H9 (cell line): ENCODE measurements around the gene FRRS1. TPM values are rescaled to one million over a fixed set of nuclear protein-coding genes. Genes with fewer than 3 reads are reported as not detected.

ENCODE experiments used
- DNase-seq: peaks from one replicate; pipeline ENCODE4 v3.0.0-alpha.2; 2017
- H2AFZ ChIP-seq: one replicate; pipeline ENCODE4 v1.6.1; 2013; ENCODE audit warnings: mild to moderate bottlenecking, low read length, control low read depth, moderate library complexity
- H2AK5ac ChIP-seq: 2 replicates; pipeline ENCODE4 v1.6.1; 2013; ENCODE audit warnings: low read length, control low read depth, mixed read lengths; ENCODE audit not compliant: insufficient read length
- H2BK120ac ChIP-seq: one replicate; pipeline ENCODE4 v1.6.1; 2013; ENCODE audit warnings: low read depth, mild to moderate bottlenecking, low read length, control low read depth, inconsistent platforms; ENCODE audit not compliant: poor library complexity, severe bottlenecking
- H2BK12ac ChIP-seq: 2 replicates; pipeline ENCODE4 v1.6.1; 2013; ENCODE audit warnings: low read length, control low read depth, mixed read lengths, low read depth; ENCODE audit not compliant: insufficient read length
- H2BK15ac ChIP-seq: 2 replicates; pipeline ENCODE4 v1.6.1; 2013; ENCODE audit warnings: low read depth, low read length, control low read depth
- H2BK20ac ChIP-seq: one replicate; pipeline ENCODE4 v1.6.1; 2013; ENCODE audit warnings: low read depth, mild to moderate bottlenecking, low read length, control low read depth, inconsistent platforms; ENCODE audit not compliant: poor library complexity, severe bottlenecking
- H2BK5ac ChIP-seq: 2 replicates; pipeline ENCODE4 v1.6.1; 2013; ENCODE audit warnings: low read length, control low read depth, mixed read lengths; ENCODE audit not compliant: insufficient read length
- H3K14ac ChIP-seq: 2 replicates; pipeline ENCODE4 v1.6.1; 2013; ENCODE audit warnings: low read length, control low read depth; ENCODE audit not compliant: insufficient read depth
- H3K18ac ChIP-seq: 2 replicates; pipeline ENCODE4 v1.6.1; 2013; ENCODE audit warnings: low read depth, mild to moderate bottlenecking, mixed read lengths, low read length, control low read depth; ENCODE audit not compliant: insufficient read length
- H3K23ac ChIP-seq: 2 replicates; pipeline ENCODE4 v1.6.1; 2013; ENCODE audit warnings: low read length, control low read depth, mixed read lengths, low read depth; ENCODE audit not compliant: insufficient read length
- H3K23me2 ChIP-seq: 2 replicates; pipeline ENCODE4 v1.6.1; 2013; ENCODE audit warnings: low read depth, mild to moderate bottlenecking, mixed read lengths, low read length, control low read depth; ENCODE audit not compliant: insufficient read length, poor library complexity, severe bottlenecking
- H3K27ac ChIP-seq: 2 replicates; pipeline ENCODE4 v1.5.1; 2013; ENCODE audit warnings: low read length, control low read depth, mixed read lengths, low read depth; ENCODE audit not compliant: insufficient read length
- H3K27me3 ChIP-seq: 2 replicates; pipeline ENCODE4 v1.6.1; 2013; ENCODE audit warnings: low read length, control low read depth, inconsistent platforms; ENCODE audit not compliant: insufficient read depth
- H3K4ac ChIP-seq: 2 replicates; pipeline ENCODE4 v1.6.1; 2013; ENCODE audit warnings: low read depth, mild to moderate bottlenecking, control low read depth, inconsistent platforms, low read length, moderate library complexity
- H3K4me1 ChIP-seq: 2 replicates; pipeline ENCODE4 v1.6.1; 2013; ENCODE audit warnings: low read length, control low read depth, inconsistent platforms; ENCODE audit not compliant: insufficient read depth
- H3K4me2 ChIP-seq: 2 replicates; pipeline ENCODE4 v1.6.1; 2013; ENCODE audit warnings: low read length, control low read depth, mixed read lengths; ENCODE audit not compliant: insufficient read length, insufficient read depth
- H3K56ac ChIP-seq: 2 replicates; pipeline ENCODE4 v1.6.1; 2013; ENCODE audit warnings: low read depth, mild to moderate bottlenecking, mixed read lengths, low read length, control low read depth; ENCODE audit not compliant: insufficient read length
- H3K79me1 ChIP-seq: 2 replicates; pipeline ENCODE4 v1.6.1; 2013; ENCODE audit warnings: low read depth, mild to moderate bottlenecking, moderate library complexity, low read length, control low read depth, inconsistent platforms; ENCODE audit not compliant: insufficient read depth, poor library complexity, severe bottlenecking
- H3K79me2 ChIP-seq: 2 replicates; pipeline ENCODE4 v1.6.1; 2013; ENCODE audit warnings: low read length, control low read depth, inconsistent platforms; ENCODE audit not compliant: insufficient read depth
- H3K9ac ChIP-seq: 2 replicates; pipeline ENCODE4 v1.6.1; 2013; ENCODE audit warnings: low read length, control low read depth, mixed read lengths; ENCODE audit not compliant: insufficient read length; ENCODE audit errors: extremely low read depth
- H3K9me3 ChIP-seq: one replicate; pipeline ENCODE4 v1.6.1; 2013; ENCODE audit warnings: low read depth, low read length, inconsistent platforms; ENCODE audit not compliant: control insufficient read depth
- H3T11ph ChIP-seq: one replicate; pipeline ENCODE4 v1.6.1; 2013; ENCODE audit warnings: mild to moderate bottlenecking, low read length, control low read depth, inconsistent platforms
- H4K20me1 ChIP-seq: one replicate; pipeline ENCODE4 v1.6.1; 2013; ENCODE audit not compliant: control insufficient read depth, insufficient read length, insufficient read depth
- H4K5ac ChIP-seq: 2 replicates; pipeline ENCODE4 v1.6.1; 2013; ENCODE audit warnings: low read depth, mild to moderate bottlenecking, mixed read lengths, low read length, control low read depth; ENCODE audit not compliant: insufficient read length
- H4K8ac ChIP-seq: replicated peaks from 2 replicates; pipeline ENCODE4 v1.6.1; 2013; ENCODE audit warnings: low read length, control low read depth, mixed read lengths, low read depth; ENCODE audit not compliant: insufficient read length
- H4K91ac ChIP-seq: 2 replicates; pipeline ENCODE4 v1.6.1; 2013; ENCODE audit warnings: low read depth, mild to moderate bottlenecking, moderate library complexity, mixed read lengths, low read length, control low read depth; ENCODE audit not compliant: insufficient read length
- H3K27ac Mint-ChIP-seq, 3 experiments: 2 replicates in 2 of 3; 3 replicates in 1 of 3; pipeline ENCODE4 v1.8.0; 2020 to 2021; ENCODE audit warnings: mixed read lengths in 3 of 3, mild to moderate bottlenecking in 1 of 3, moderate library complexity in 1 of 3
- H3K27me3 Mint-ChIP-seq: 2 replicates; pipeline ENCODE4 v1.8.0; 2021; ENCODE audit warnings: low read depth, mild to moderate bottlenecking, moderate library complexity, mixed read lengths
- H3K36me3 Mint-ChIP-seq, 3 experiments: 2 replicates in 2 of 3; 3 replicates in 1 of 3; pipeline ENCODE4 v1.8.0; 2020 to 2021; ENCODE audit warnings: low read depth in 3 of 3, mixed read lengths in 3 of 3; ENCODE audit not compliant: insufficient read depth in 1 of 3
- H3K4me1 Mint-ChIP-seq, 2 experiments: 2 replicates each; pipeline ENCODE4 v1.8.0; 2020; ENCODE audit warnings: mixed read lengths in 2 of 2
- H3K4me3 Mint-ChIP-seq, 2 experiments: 2 replicates in 1 of 2; 3 replicates in 1 of 2; pipeline ENCODE4 v1.8.0; 2020 to 2021; ENCODE audit warnings: mild to moderate bottlenecking in 2 of 2, mixed read lengths in 2 of 2, moderate library complexity in 1 of 2
- H3K9me3 Mint-ChIP-seq, 2 experiments: 2 replicates in 1 of 2; 3 replicates in 1 of 2; pipeline ENCODE4 v1.8.0; 2020; ENCODE audit warnings: mild to moderate bottlenecking in 2 of 2, mixed read lengths in 2 of 2, moderate library complexity in 1 of 2
- CTCF ChIP-seq: fragments of 200-600 bp; sonication (generic); conservative IDR thresholded peaks from 3 replicates; pipeline ENCODE4 v1.8.0; 2021; ENCODE audit warnings: antibody characterized with exemption, mild to moderate bottlenecking
- WGBS: extraction: QIAGEN DNeasy Blood & Tissue Kit; methylation state at CpG from one replicate; pipeline ENCODE4 v1.1.7; 2013; ENCODE audit warnings: missing lambda C conversion rate, low lambda C conversion rate, mixed read lengths; ENCODE audit not compliant: insufficient read length; ENCODE audit errors: extremely low coverage; 5-methylcytosine and 5-hydroxymethylcytosine counted together
- total RNA-seq: library from RNA; stranded (reverse); gene quantifications from 2 replicates; pipeline ENCODE4 v1.2.1, GENCODE V29; 2021

FRRS1 gene
- total RNA-seq, 1 experiment from 2014 or later: 5.6 TPM

DNA sequence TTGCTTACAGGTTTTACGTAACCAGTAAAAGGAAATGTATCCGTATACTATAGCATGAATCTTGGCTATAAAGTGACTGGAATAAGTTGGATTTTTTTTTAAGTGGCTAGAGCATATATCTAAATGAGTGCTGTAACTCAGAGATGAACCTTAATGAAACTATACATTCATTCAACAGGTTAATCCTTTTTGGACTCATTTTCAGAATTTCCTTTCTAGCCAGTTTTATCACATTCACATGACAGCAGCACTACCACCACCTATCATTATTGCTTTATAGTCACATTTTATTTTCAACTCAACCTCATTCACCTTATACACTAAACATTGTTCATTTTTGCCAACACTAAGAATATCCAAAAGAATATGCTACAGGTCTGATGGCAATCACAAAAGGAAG lies 30.6 kb downstream of the FRRS1 start:
- Histone ChIP-seq H3K23me2 (no peaks in the 10 kb centered on the region), H3K27ac (no peak overlapping the region), H2BK12ac (no peak overlapping the region), H2BK20ac (no peak overlapping the region), H3K79me1 (no peaks in the 10 kb centered on the region), H2AK5ac (no peak overlapping the region), H3K9ac (no peak overlapping the region), H2AFZ (no peak overlapping the region), H3K27me3 (no peaks in the 10 kb centered on the region; the same call in 1 of the 2 replicates), H4K5ac (no peak overlapping the region), H3K23ac (no peak overlapping the region), H2BK15ac (no peak overlapping the region), H3T11ph (no peak overlapping the region), H3K9me3 (no peaks in the 10 kb centered on the region), H2BK120ac (no peak overlapping the region), H3K4ac (no peak overlapping the region), H4K8ac (no peak overlapping the region), H3K14ac (no peak overlapping the region), H3K18ac (no peak overlapping the region), H3K4me1 (no peaks in the 10 kb centered on the region; the same call in 1 of the 2 replicates), H2BK5ac (no peak overlapping the region), H3K56ac (no peak overlapping the region), H3K79me2 (no peaks in the 10 kb centered on the region), H4K20me1 (no peaks in the 10 kb centered on the region), H4K91ac (no peak overlapping the region), H3K4me2 (no peak overlapping the region)
- no peaks in the 10 kb centered on the region for H3K27me3 Mint-ChIP-seq
- no CpG with 5 or more reads among the region's 2 CpGs for WGBS
- H3K4me3 Mint-ChIP-seq: no peak overlapping the region
- H3K36me3 Mint-ChIP-seq: no peaks in the 10 kb centered on the region; a peak in 1 of 7 replicates
- H3K9me3 Mint-ChIP-seq: no peaks in the 10 kb centered on the region
- no peak for TF ChIP-seq CTCF
- peaks cover 6% of the 10 kb centered on the region in 2 experiments; a peak in 3 of 4 replicates for H3K4me1 Mint-ChIP-seq
- DNase-seq: no peak
- H3K27ac Mint-ChIP-seq: no peak overlapping the region
